Measurements from ENCODE around the gene ETV3. TPM values are rescaled to one million over a fixed set of nuclear protein-coding genes. Genes with fewer than 3 reads are reported as not detected.
A peak's percentile ranks its signal among the peaks of the same experiment; 100 is the strongest.

Gene ETV3
- total RNA-seq, 6 donors from 2014 or later = 14.7 to 34.8 (median 27.6) TPM

DNA sequence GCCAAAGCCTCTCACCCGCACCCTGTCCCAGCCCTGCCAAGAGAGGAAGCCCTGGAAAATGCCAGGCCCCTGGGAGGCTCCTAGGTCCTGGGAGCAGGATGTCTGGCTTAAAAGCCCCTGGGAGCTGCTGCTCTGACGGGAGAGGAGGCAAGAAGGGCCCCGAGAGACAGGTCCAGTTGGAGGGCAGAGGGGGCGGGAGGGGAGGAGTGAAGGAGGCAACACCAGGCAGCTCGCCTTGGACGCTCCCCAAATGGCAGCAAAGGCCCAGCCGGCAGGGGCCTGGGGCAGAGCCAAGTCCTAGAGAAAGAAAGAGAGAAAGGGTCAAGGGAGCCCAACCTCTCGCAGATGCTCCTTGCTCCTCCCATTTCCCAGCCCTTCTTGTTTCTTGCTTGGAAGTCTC is 45.4 kb downstream of the ETV3 start:
- Histone ChIP-seq H3K4me1 (peaks cover 0 to 7% (median 3%) of the 10 kb centered on the region in 4 donors), H3K27me3 (no peaks in the 10 kb centered on the region), H3K4me3 (no peak overlapping the region), H3K36me3 (no peaks in the 10 kb centered on the region), H3K9me3 (no peaks in the 10 kb centered on the region), H3K27ac (no peak overlapping the region)
- TF ChIP-seq POLR2A (IDR thresholded peaks at IDR 0.05) = no peak
- TF ChIP-seq, protein P1, sequence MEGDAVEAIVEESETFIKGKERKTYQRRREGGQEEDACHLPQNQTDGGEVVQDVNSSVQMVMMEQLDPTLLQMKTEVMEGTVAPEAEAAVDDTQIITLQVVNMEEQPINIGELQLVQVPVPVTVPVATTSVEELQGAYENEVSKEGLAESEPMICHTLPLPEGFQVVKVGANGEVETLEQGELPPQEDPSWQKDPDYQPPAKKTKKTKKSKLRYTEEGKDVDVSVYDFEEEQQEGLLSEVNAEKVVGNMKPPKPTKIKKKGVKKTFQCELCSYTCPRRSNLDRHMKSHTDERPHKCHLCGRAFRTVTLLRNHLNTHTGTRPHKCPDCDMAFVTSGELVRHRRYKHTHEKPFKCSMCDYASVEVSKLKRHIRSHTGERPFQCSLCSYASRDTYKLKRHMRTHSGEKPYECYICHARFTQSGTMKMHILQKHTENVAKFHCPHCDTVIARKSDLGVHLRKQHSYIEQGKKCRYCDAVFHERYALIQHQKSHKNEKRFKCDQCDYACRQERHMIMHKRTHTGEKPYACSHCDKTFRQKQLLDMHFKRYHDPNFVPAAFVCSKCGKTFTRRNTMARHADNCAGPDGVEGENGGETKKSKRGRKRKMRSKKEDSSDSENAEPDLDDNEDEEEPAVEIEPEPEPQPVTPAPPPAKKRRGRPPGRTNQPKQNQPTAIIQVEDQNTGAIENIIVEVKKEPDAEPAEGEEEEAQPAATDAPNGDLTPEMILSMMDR (IDR thresholded peaks at IDR 0.05) = no peak
- TF ChIP-seq POLR2AphosphoS5 (IDR thresholded peaks at IDR 0.05) = no peak
- no peak for TF ChIP-seq EP300 (IDR thresholded peaks at IDR 0.05)
- WGBS, 2 donors = 48 to 64% methylated on average over 7 of the region's 8 CpGs
- ATAC-seq (ENCODE audit: low FRiP score in 2 of 2) (no peak), DNase-seq (peak in 1 of 2 donors; percentile 66)

DNA sequence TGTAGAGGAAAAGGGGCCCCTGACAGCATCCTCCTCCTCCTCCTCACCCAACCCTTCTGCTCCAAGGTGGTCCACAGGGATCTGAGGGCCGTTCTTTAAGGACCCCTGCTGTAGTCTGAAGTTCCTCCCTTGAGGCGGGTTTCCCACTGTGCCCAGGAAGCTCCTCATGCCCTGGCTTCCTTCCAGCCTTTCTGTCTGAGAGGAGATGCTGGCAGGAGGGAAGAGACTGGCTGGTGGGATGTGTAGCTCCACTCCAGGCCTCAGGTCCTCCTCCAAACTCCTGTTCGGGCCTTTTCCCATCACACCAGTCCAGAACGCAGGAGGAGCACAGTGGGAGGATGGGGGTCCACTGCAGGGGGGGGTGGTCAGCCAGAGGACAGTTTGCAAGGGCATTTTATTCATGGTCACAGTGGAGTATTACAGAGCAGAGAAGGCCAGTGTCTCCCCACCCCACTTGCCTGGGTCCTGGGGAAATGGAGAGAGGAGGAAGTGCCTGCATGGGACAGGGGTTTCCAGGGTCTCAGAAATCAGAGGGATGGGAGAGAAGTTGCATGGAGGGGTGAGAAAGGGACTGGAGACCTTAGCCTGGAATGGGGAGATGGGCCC is 46.4 kb downstream of the ETV3 start:
- DNase-seq = no peak
- H3K4me3 ChIP-seq = no peak overlapping the region
- ATAC-seq (ENCODE audit: low FRiP score in 2 of 2) = no peak
- no peak for TF ChIP-seq POLR2A (IDR thresholded peaks at IDR 0.05)
- TF ChIP-seq POLR2AphosphoS5 (IDR thresholded peaks at IDR 0.05) = no peak
- no peak for TF ChIP-seq EP300 (IDR thresholded peaks at IDR 0.05)
- TF ChIP-seq, protein P1 (IDR thresholded peaks at IDR 0.05) = no peak
- 81 to 92% methylated on average over 4 of the region's 4 CpGs for WGBS, 2 donors
- H3K27ac ChIP-seq = no peak overlapping the region
- H3K9me3 ChIP-seq = no peaks in the 10 kb centered on the region
- H3K4me1 ChIP-seq = peaks cover 0 to 7% (median 3%) of the 10 kb centered on the region in 4 donors
- H3K27me3 ChIP-seq = no peaks in the 10 kb centered on the region
- H3K36me3 ChIP-seq = no peaks in the 10 kb centered on the region

DNA sequence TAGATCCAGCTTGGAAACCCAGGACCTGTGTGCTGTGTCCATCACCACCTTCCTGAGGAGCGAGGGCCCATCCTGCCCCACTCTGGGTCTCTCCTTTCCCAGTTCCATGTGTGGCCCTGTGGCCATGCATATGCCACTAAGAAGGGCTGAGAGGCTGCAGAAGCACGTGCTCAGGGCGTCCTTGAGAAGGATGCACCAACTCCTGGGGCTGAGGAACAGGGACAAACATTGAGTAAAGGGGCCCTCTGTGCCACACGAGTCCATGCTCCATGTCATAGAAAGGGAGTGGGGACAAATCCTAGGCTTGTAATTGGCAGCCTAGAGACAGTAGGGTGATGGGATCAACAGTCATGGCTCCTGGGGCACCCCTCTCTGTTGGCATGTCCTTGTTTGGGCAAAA is 47.0 kb downstream of the ETV3 start:
- Histone ChIP-seq H3K36me3 (no peaks in the 10 kb centered on the region), H3K9me3 (no peaks in the 10 kb centered on the region), H3K4me3 (no peak overlapping the region), H3K27ac (no peak overlapping the region), H3K4me1 (peaks cover 0 to 7% (median 3%) of the 10 kb centered on the region in 4 donors), H3K27me3 (no peaks in the 10 kb centered on the region)
- 87 to 96% methylated on average over 3 to 4 of the region's 4 CpGs for WGBS, 2 donors
- TF ChIP-seq, protein P1 (IDR thresholded peaks at IDR 0.05) = no peak
- TF ChIP-seq EP300 (IDR thresholded peaks at IDR 0.05) (no peak), POLR2AphosphoS5 (IDR thresholded peaks at IDR 0.05) (no peak), POLR2A (IDR thresholded peaks at IDR 0.05) (no peak)
- ATAC-seq (ENCODE audit: low FRiP score in 2 of 2) = no peak
- DNase-seq = no peak

DNA sequence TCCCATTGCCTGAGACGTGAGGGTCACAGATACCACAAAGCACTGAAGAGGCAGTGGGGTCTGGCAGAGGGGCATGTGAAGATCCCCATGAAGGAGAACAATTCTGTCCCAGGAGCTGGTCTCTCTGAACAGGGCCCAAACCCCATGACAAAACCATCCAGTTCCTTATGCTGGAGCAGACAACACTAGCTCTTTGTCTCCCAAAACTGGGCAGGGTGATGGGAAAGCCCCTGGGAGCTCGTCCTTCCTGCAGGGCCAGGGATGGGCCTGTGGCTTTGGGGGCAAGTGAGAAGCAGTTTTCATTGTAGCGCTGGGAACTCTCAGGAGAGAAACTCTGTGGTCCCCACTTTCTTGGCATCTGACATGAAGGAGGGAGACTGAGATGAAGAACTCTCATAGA is 47.4 kb downstream of the ETV3 start:
- no peak for ATAC-seq (ENCODE audit: low FRiP score in 2 of 2)
- Histone ChIP-seq H3K36me3 (no peaks in the 10 kb centered on the region), H3K27ac (no peak overlapping the region), H3K4me3 (no peak overlapping the region), H3K9me3 (no peaks in the 10 kb centered on the region), H3K27me3 (no peaks in the 10 kb centered on the region), H3K4me1 (peaks cover 0 to 7% (median 3%) of the 10 kb centered on the region in 4 donors)
- WGBS, 2 donors = 71 to 81% methylated on average over 2 to 3 of the region's 3 CpGs
- TF ChIP-seq POLR2AphosphoS5 (IDR thresholded peaks at IDR 0.05) (no peak), EP300 (IDR thresholded peaks at IDR 0.05) (no peak), POLR2A (IDR thresholded peaks at IDR 0.05) (no peak)
- TF ChIP-seq, protein P1 (IDR thresholded peaks at IDR 0.05) = no peak
- DNase-seq = no peak

DNA sequence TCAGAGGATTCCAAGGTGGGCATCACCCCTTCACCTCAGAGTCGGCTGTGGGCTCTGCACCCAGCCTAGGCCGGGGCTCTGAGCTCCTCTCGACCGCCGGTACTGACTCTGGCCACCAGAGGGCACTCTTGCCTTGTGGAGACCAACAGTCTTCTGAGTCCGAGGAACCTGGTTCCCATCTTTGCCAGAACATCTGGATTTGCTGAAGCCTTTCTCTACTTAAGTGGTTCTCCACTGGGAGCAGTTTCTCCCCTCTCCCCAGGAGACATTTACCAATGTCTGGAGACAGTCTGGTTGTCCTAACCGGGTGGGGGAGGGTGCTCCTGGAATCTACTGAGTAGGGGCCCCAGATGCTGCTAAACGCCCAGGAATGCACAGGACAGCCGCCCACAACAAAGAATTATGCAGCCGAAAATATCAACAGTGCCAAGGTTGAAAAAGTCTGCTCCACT is 48.0 kb downstream of the ETV3 start:
- ATAC-seq (ENCODE audit: low FRiP score in 2 of 2) = peak; percentile 81 to 95
- no peak overlapping the region for H3K4me3 ChIP-seq
- no peak for TF ChIP-seq EP300 (IDR thresholded peaks at IDR 0.05)
- TF ChIP-seq, protein P1 (IDR thresholded peaks at IDR 0.05) = peak; percentile 88 to 96 (median 92)
- no peak for TF ChIP-seq POLR2AphosphoS5 (IDR thresholded peaks at IDR 0.05)
- no peak for TF ChIP-seq POLR2A (IDR thresholded peaks at IDR 0.05)
- H3K36me3 ChIP-seq = no peaks in the 10 kb centered on the region
- H3K27ac ChIP-seq = no peak overlapping the region
- peak; percentile 63 to 83 for DNase-seq
- no peaks in the 10 kb centered on the region for H3K27me3 ChIP-seq
- WGBS, 2 donors = 17% methylated on average over 2 to 10 of the region's 10 CpGs
- H3K9me3 ChIP-seq = no peaks in the 10 kb centered on the region
- peaks cover 0 to 7% (median 3%) of the 10 kb centered on the region in 4 donors for H3K4me1 ChIP-seq

Measured in upper lobe of left lung (tissue), 6 donors.